Naive thymus-derived CD4-positive, alpha-beta T cell (primary cell): ENCODE measurements around the gene ALDH1B1. TPM values are rescaled to one million over a fixed set of nuclear protein-coding genes. Genes with fewer than 3 reads are reported as not detected.

Experiments
- ATAC-seq: fragments of 150-1000 bp; cut with Tn5 transposase; 2 replicates; pipeline ENCODE4 v1.10.0; 2021; ENCODE audit warnings: mild to moderate bottlenecking, moderate library complexity
- CTCF ChIA-PET: fragments of 350-600 bp; sonication (Branson Sonifier 250); formaldehyde crosslinking; loops from one replicate; lab custom pipeline; 2021; ENCODE audit warnings: antibody characterized with exemption; lab: Charles Lee
- POLR2A ChIA-PET: fragments of 350-600 bp; sonication (Branson Sonifier 250); formaldehyde crosslinking; loops from one replicate; lab custom pipeline; 2021; ENCODE audit warnings: antibody characterized with exemption, inconsistent platforms; lab: Charles Lee
- DNase-seq, 9 donors: peaks; one replicate each; pipeline versions ENCODE4 v3.0.0 to v3.0.0-alpha.2; 2020 to 2022; ENCODE audit warnings: mixed read lengths in 1 of 9
- H3K27ac ChIP-seq: one replicate; pipeline ENCODE4 v1.7.0; 2013; ENCODE audit warnings: mild to moderate bottlenecking, low read depth, low read length, moderate library complexity
- H3K27me3 ChIP-seq, 2 donors: one replicate each; pipeline ENCODE4 v1.7.0; 2013; ENCODE audit warnings: low read length in 2 of 2, mild to moderate bottlenecking in 2 of 2, moderate library complexity in 2 of 2; ENCODE audit not compliant: control insufficient read depth in 2 of 2, insufficient read depth in 2 of 2
- H3K36me3 ChIP-seq, 3 experiments: 1 replicate in 2 of 3; 2 replicates in 1 of 3; pipeline ENCODE4 v1.7.0; 2013; ENCODE audit warnings: low read length in 3 of 3, mild to moderate bottlenecking in 3 of 3, moderate library complexity in 1 of 3; ENCODE audit not compliant: insufficient read depth in 3 of 3, control insufficient read depth in 2 of 3
- H3K4me1 ChIP-seq, 2 donors: one replicate each; pipeline ENCODE4 v1.7.0; 2013; ENCODE audit warnings: low read length in 2 of 2, mild to moderate bottlenecking in 2 of 2, moderate library complexity in 1 of 2; ENCODE audit not compliant: control insufficient read depth in 2 of 2, insufficient read depth in 2 of 2
- H3K4me3 ChIP-seq: 2 replicates; pipeline ENCODE4 v1.7.0; 2013; ENCODE audit warnings: mild to moderate bottlenecking, low read length
- H3K9me3 ChIP-seq, 3 experiments: 1 replicate in 2 of 3; 2 replicates in 1 of 3; pipeline ENCODE4 v1.7.0; 2013; ENCODE audit warnings: low read length in 3 of 3; ENCODE audit not compliant: control insufficient read depth in 2 of 3
- H3K27ac Mint-ChIP-seq, 9 donors: one replicate each; pipeline ENCODE4 v1.8.0; 2020 to 2022; ENCODE audit warnings: mixed read lengths in 9 of 9, mild to moderate bottlenecking in 8 of 9, moderate library complexity in 5 of 9, inconsistent platforms in 2 of 9
- H3K27me3 Mint-ChIP-seq, 5 donors: one replicate each; pipeline ENCODE4 v1.8.0; 2021 to 2022; ENCODE audit warnings: mixed read lengths in 5 of 5, mild to moderate bottlenecking in 1 of 5
- H3K36me3 Mint-ChIP-seq, 5 donors: one replicate each; pipeline ENCODE4 v1.8.0; 2020 to 2022; ENCODE audit warnings: mixed read lengths in 5 of 5, mild to moderate bottlenecking in 3 of 5, inconsistent platforms in 1 of 5
- H3K4me1 Mint-ChIP-seq, 7 donors: one replicate each; pipeline ENCODE4 v1.8.0; 2020 to 2022; ENCODE audit warnings: mixed read lengths in 7 of 7, mild to moderate bottlenecking in 3 of 7, inconsistent platforms in 1 of 7
- H3K4me3 Mint-ChIP-seq, 10 donors: one replicate each; pipeline ENCODE4 v1.8.0; 2020 to 2022; ENCODE audit warnings: mild to moderate bottlenecking in 10 of 10, mixed read lengths in 10 of 10, moderate library complexity in 6 of 10, inconsistent platforms in 2 of 10
- H3K9me3 Mint-ChIP-seq, 11 donors: one replicate each; pipeline ENCODE4 v1.8.0; 2020 to 2022; ENCODE audit warnings: mixed read lengths in 11 of 11, mild to moderate bottlenecking in 4 of 11, inconsistent platforms in 1 of 11, moderate library complexity in 1 of 11
- intact Hi-C, 2 donors: fragments of 100-400 bp; cut with micrococcal nuclease; formaldehyde crosslinking; loops; one replicate each; pipeline ENCODE4 v1.15.1; 2023
- polyA plus RNA-seq, 2 donors: library from polyadenylated mRNA; unstranded; fragments of 300-500 nt; fragmentation: Illumina TruSeq; gene quantifications; one replicate each; pipeline ENCODE4 v1.2.3, GENCODE V29; 2021
- total RNA-seq, 6 experiments: library from RNA in 5 of 6; stranded (reverse) in 5 of 6; gene quantifications; 1 replicate in 5 of 6; 2 replicates in 1 of 6; pipeline ENCODE4 v1.2.3 and lab custom pipeline; 2021 to 2026

Gene ALDH1B1
- total and polyA plus RNA-seq, 7 experiments from 2014 or later, result 1.9 to 13.4 (median 4.6) TPM

GRCh38 chr9:38434853-38435252, 42.4 kb downstream of the ALDH1B1 start:
- Histone ChIP-seq H3K4me1 (no peaks in the 10 kb centered on the region), H3K27ac (no peak overlapping the region), H3K9me3 (no peaks in the 10 kb centered on the region), H3K27me3 (no peaks in the 10 kb centered on the region), H3K36me3 (no peaks in the 10 kb centered on the region), H3K4me3 (no peak overlapping the region)
- H3K27me3 Mint-ChIP-seq, result peaks cover 0 to 3% (median 0%) of the 10 kb centered on the region in 5 donors
- peak overlapping the region in 1 of 9 donors; percentile 46 for H3K27ac Mint-ChIP-seq
- POLR2A ChIA-PET, result no interaction called here
- no peak for ATAC-seq
- intact Hi-C loops, result no loop called here
- peaks cover 0 to 3% (median 0%) of the 10 kb centered on the region in 11 donors for H3K9me3 Mint-ChIP-seq
- H3K36me3 Mint-ChIP-seq, result no peaks in the 10 kb centered on the region
- peaks cover 4 to 32% (median 23%) of the 10 kb centered on the region in 7 donors for H3K4me1 Mint-ChIP-seq
- no peak for DNase-seq
- CTCF ChIA-PET, result no interaction called here
- H3K4me3 Mint-ChIP-seq, result no peak overlapping the region

GRCh38 chr9:38435521-38435920, 43.0 kb downstream of the ALDH1B1 start:
- H3K27ac ChIP-seq, result no peak overlapping the region
- H3K27me3 ChIP-seq, result no peaks in the 10 kb centered on the region
- POLR2A ChIA-PET, result no interaction called here
- H3K9me3 Mint-ChIP-seq, result peaks cover 0 to 3% (median 0%) of the 10 kb centered on the region in 11 donors
- no peak overlapping the region for H3K4me3 Mint-ChIP-seq
- H3K4me1 Mint-ChIP-seq, result peaks cover 7 to 31% (median 23%) of the 10 kb centered on the region in 7 donors
- H3K4me1 ChIP-seq, result no peaks in the 10 kb centered on the region
- no peaks in the 10 kb centered on the region for H3K36me3 ChIP-seq
- H3K4me3 ChIP-seq, result no peak overlapping the region
- no peak for ATAC-seq
- H3K27ac Mint-ChIP-seq, result peak overlapping the region in 1 of 9 donors; percentile 36
- intact Hi-C loops, result no loop called here
- CTCF ChIA-PET, result no interaction called here
- DNase-seq, result no peak
- H3K36me3 Mint-ChIP-seq, result no peaks in the 10 kb centered on the region
- no peaks in the 10 kb centered on the region for H3K9me3 ChIP-seq
- no peaks in the 10 kb centered on the region for H3K27me3 Mint-ChIP-seq

GRCh38 chr9:38436708-38437107, 44.2 kb downstream of the ALDH1B1 start:
- H3K4me3 ChIP-seq, result no peak overlapping the region
- peaks cover 0 to 21% (median 12%) of the 10 kb centered on the region in 7 donors for H3K4me1 Mint-ChIP-seq
- H3K9me3 ChIP-seq, result no peaks in the 10 kb centered on the region
- ChIA-PET POLR2A (no interaction called here), CTCF (no interaction called here)
- intact Hi-C loops, result no loop called here
- no peak overlapping the region for H3K27ac Mint-ChIP-seq
- H3K36me3 Mint-ChIP-seq, result no peaks in the 10 kb centered on the region
- peaks cover 0 to 3% (median 0%) of the 10 kb centered on the region in 11 donors for H3K9me3 Mint-ChIP-seq
- no peak overlapping the region for H3K27ac ChIP-seq
- peaks cover 0 to 2% (median 0%) of the 10 kb centered on the region in 5 donors for H3K27me3 Mint-ChIP-seq
- no peak overlapping the region for H3K4me3 Mint-ChIP-seq
- H3K4me1 ChIP-seq, result no peaks in the 10 kb centered on the region
- no peak for ATAC-seq
- H3K27me3 ChIP-seq, result no peaks in the 10 kb centered on the region
- H3K36me3 ChIP-seq, result no peaks in the 10 kb centered on the region
- no peak for DNase-seq

GRCh38 chr9:38437193-38437823, 44.8 kb downstream of the ALDH1B1 start:
- CTCF ChIA-PET, result no interaction called here
- H3K4me3 Mint-ChIP-seq, result no peak overlapping the region
- intact Hi-C loops, result no loop called here

GRCh38 chr9:38439291-38439915, 46.9 kb downstream of the ALDH1B1 start:
- peaks cover 0 to 4% (median 0%) of the 10 kb centered on the region in 5 donors for H3K27me3 Mint-ChIP-seq
- DNase-seq (no peak), ATAC-seq (no peak)
- H3K4me3 Mint-ChIP-seq, result no peak overlapping the region
- no peaks in the 10 kb centered on the region for H3K36me3 Mint-ChIP-seq
- H3K4me1 Mint-ChIP-seq, result peaks cover 0 to 12% (median 5%) of the 10 kb centered on the region in 7 donors
- peaks cover 0 to 3% (median 0%) of the 10 kb centered on the region in 11 donors for H3K9me3 Mint-ChIP-seq
- Histone ChIP-seq H3K9me3 (no peaks in the 10 kb centered on the region), H3K4me1 (no peaks in the 10 kb centered on the region), H3K27ac (no peak overlapping the region), H3K27me3 (no peaks in the 10 kb centered on the region), H3K36me3 (no peaks in the 10 kb centered on the region), H3K4me3 (no peak overlapping the region)
- intact Hi-C loops, result no loop called here
- H3K27ac Mint-ChIP-seq, result no peak overlapping the region
- POLR2A ChIA-PET, result no interaction called here
- CTCF ChIA-PET, result interaction anchor here (1.4 kb wide), 1 partner anchor 10 kb away, joined by 4 read pairs; no protein-coding TSS in a partner anchor

More at GRCh38 chr9:38437193-38437823, 44.8 kb downstream of the ALDH1B1 start:
- H3K27me3 Mint-ChIP-seq, result peaks cover 0 to 2% (median 0%) of the 10 kb centered on the region in 5 donors
- DNase-seq (no peak), ATAC-seq (no peak)
- H3K4me1 ChIP-seq, result no peaks in the 10 kb centered on the region
- H3K4me1 Mint-ChIP-seq, result peaks cover 0 to 19% (median 9%) of the 10 kb centered on the region in 7 donors
- no peaks in the 10 kb centered on the region for H3K9me3 ChIP-seq
- no peak overlapping the region for H3K27ac ChIP-seq
- no peak overlapping the region for H3K4me3 ChIP-seq
- H3K36me3 ChIP-seq, result no peaks in the 10 kb centered on the region
- no peak overlapping the region for H3K27ac Mint-ChIP-seq
- H3K36me3 Mint-ChIP-seq, result no peaks in the 10 kb centered on the region
- POLR2A ChIA-PET, result no interaction called here
- no peaks in the 10 kb centered on the region for H3K27me3 ChIP-seq
- peaks cover 0 to 3% (median 0%) of the 10 kb centered on the region in 11 donors for H3K9me3 Mint-ChIP-seq

- H3K4me3 ChIP-seq, result no peak overlapping the region
- Mint-ChIP-seq H3K27ac (no peak overlapping the region), H3K9me3 (peaks cover 0 to 3% (median 0%) of the 10 kb centered on the region in 11 donors), H3K36me3 (no peaks in the 10 kb centered on the region), H3K4me1 (peaks cover 0 to 10% (median 4%) of the 10 kb centered on the region in 7 donors), H3K4me3 (no peak overlapping the region), H3K27me3 (peaks cover 0 to 6% (median 0%) of the 10 kb centered on the region in 5 donors)
- H3K27me3 ChIP-seq, result no peaks in the 10 kb centered on the region
- no peaks in the 10 kb centered on the region for H3K36me3 ChIP-seq
- ATAC-seq (no peak), DNase-seq (no peak)
- no peaks in the 10 kb centered on the region for H3K4me1 ChIP-seq
- ChIA-PET CTCF (interaction anchor here (1.4 kb wide), 1 partner anchor 10 kb away, joined by 4 read pairs; no protein-coding TSS in a partner anchor), POLR2A (interaction anchor here (1.1 kb wide), 1 partner anchor 39 kb away, joined by 3 read pairs; no protein-coding TSS in a partner anchor)
- H3K9me3 ChIP-seq, result no peaks in the 10 kb centered on the region
- no peak overlapping the region for H3K27ac ChIP-seq
- intact Hi-C loops, result no loop called here
Measured at GRCh38 chr9:38439916-38440301, 47.4 kb downstream of the ALDH1B1 start.
